ENCODE measurements around the gene RLBP1. TPM values are rescaled to one million over a fixed set of nuclear protein-coding genes. Genes with fewer than 3 reads are reported as not detected.

The RLBP1 gene
- total and polyA plus RNA-seq, 9 of the 15 experiments (the other 6 are each of a cell fraction or from before 2014, with no cell fraction given) = 0.05 TPM; not detected in 8

GRCh38 chr15:89247446-89247845 lies 26.1 kb upstream of the RLBP1 start:
- in situ Hi-C loops (cut with MboI) (no loop called here), intact Hi-C loops (cut with micrococcal nuclease) (no loop called here)
- TF ChIP-seq CEBPG (CRISPR knock-in tag; IDR thresholded peaks at IDR 0.05) (no peak), CEBPG (tag; conservative IDR thresholded peaks at IDR 0.05 in 1 of 2, IDR thresholded peaks at IDR 0.05 in 1 of 2) (peak in 1 of 2 experiments; percentile 43; a peak in 2 of 4 replicates)
- TF ChIP-seq, protein P1, sequence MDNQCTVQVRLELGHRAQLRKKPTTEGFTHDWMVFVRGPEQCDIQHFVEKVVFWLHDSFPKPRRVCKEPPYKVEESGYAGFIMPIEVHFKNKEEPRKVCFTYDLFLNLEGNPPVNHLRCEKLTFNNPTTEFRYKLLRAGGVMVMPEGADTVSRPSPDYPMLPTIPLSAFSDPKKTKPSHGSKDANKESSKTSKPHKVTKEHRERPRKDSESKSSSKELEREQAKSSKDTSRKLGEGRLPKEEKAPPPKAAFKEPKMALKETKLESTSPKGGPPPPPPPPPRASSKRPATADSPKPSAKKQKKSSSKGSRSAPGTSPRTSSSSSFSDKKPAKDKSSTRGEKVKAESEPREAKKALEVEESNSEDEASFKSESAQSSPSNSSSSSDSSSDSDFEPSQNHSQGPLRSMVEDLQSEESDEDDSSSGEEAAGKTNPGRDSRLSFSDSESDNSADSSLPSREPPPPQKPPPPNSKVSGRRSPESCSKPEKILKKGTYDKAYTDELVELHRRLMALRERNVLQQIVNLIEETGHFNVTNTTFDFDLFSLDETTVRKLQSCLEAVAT (IDR thresholded peaks at IDR 0.05) = no peak
- H3K27ac ChIP-seq (ENCODE audit: extremely low read depth, low read depth, low read length) = no peak overlapping the region
- 0 out of 2 replicates have a peak, but pooled peaks cover 10% of the 10 kb centered on the region for H4K20me1 ChIP-seq (replicated peaks; ENCODE audit: control insufficient read depth, insufficient read depth, low read length)
- no TSS peak for BruUV-seq (replicated peaks)
- H3K4me2 ChIP-seq (ENCODE audit: insufficient read depth, low read length) = no peak overlapping the region
- H3K4me3 ChIP-seq = no peak overlapping the region
- peaks cover 51% of the 10 kb centered on the region for H3K79me2 ChIP-seq (ENCODE audit: control insufficient read depth, insufficient read depth, low read length)
- H2AFZ ChIP-seq (ENCODE audit: low read depth, low read length) = no peak overlapping the region
- FAIRE-seq = no peak
- WGBS (ENCODE audit: insufficient coverage, low coverage, missing lambda C conversion rate) = 48% methylated on average over 2 of the region's 2 CpGs
- no peaks in the 10 kb centered on the region for H3K27me3 ChIP-seq (ENCODE audit: control insufficient read depth in 2 of 2, insufficient read depth in 2 of 2, low read length in 2 of 2)
- H3K36me3 ChIP-seq (ENCODE audit: control insufficient read depth, insufficient read depth, low read length) = peaks cover 59% of the 10 kb centered on the region
- no peak for DNase-seq (ENCODE audit: extremely low read depth in 1 of 4, low spot score in 3 of 4)
- no peak overlapping the region for H3K9ac ChIP-seq (ENCODE audit: insufficient read depth in 1 of 2, low read depth in 2 of 2, low read length in 2 of 2)
- CTCF ChIA-PET (ENCODE audit: low intra/inter-chr PET ratio) = no interaction called here
- no peaks in the 10 kb centered on the region for H3K9me3 ChIP-seq (replicated peaks; ENCODE audit: control insufficient read depth, insufficient read depth, low read depth, low read length)
- H3K4me1 ChIP-seq (replicated peaks in 1 of 2; ENCODE audit: control insufficient read depth in 2 of 2, insufficient read depth in 2 of 2, low read length in 2 of 2) = peaks cover 14 to 15% of the 10 kb centered on the region in 2 experiments; a peak in 4 of 5 replicates
- no peak for ATAC-seq
- POLR2A ChIA-PET = interaction anchor here (1.1 to 1.4 kb wide), 2 partner anchors 17 to 31 kb away, joined by 3 read pairs; no protein-coding TSS in a partner anchor
- H3K9me1 ChIP-seq (ENCODE audit: control insufficient read depth, insufficient read depth, low read length) = peaks cover 4% of the 10 kb centered on the region

DNA sequence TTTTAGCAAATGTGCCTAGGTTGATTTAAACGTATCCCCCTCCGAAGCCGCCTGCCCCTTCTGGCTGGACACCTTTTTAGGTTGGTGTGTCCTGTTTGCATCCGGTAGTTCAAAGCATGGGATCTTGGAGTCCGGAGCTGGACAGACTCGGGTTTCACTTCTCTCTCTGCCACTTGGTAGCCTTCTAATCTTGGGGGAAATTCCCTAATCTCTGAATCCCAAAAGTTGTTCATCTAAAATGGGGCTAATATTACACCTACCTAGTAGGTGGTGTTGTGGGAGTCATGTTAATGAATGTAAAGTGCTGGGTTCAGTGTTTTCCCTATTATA lies 23.2 kb upstream of the RLBP1 start:
- peaks cover 49% of the 10 kb centered on the region for H3K79me2 ChIP-seq (ENCODE audit: control insufficient read depth, insufficient read depth, low read length)
- ATAC-seq = peak; percentile 52
- ChIA-PET CTCF (ENCODE audit: low intra/inter-chr PET ratio) (interaction anchor here (1.3 kb wide), 1 partner anchor 38 kb away, joined by 8 read pairs; no protein-coding TSS in a partner anchor), POLR2A (interaction anchor here (0.6 to 1.5 kb wide), 6 partner anchors 14 to 38 kb away, joined by 3 to 12 read pairs (median 4); no protein-coding TSS in a partner anchor)
- H3K27ac ChIP-seq (ENCODE audit: extremely low read depth, low read depth, low read length) = peak overlapping the region; percentile 76
- H3K27me3 ChIP-seq (ENCODE audit: control insufficient read depth in 2 of 2, insufficient read depth in 2 of 2, low read length in 2 of 2) = no peaks in the 10 kb centered on the region
- H3K4me1 ChIP-seq (replicated peaks in 1 of 2; ENCODE audit: control insufficient read depth in 2 of 2, insufficient read depth in 2 of 2, low read length in 2 of 2) = peaks cover 14 to 15% of the 10 kb centered on the region in 2 experiments; a peak in 4 of 5 replicates
- no peaks in the 10 kb centered on the region; the same call in 1 of the 2 replicates for H3K9me3 ChIP-seq (replicated peaks; ENCODE audit: control insufficient read depth, insufficient read depth, low read depth, low read length)
- BruUV-seq (replicated peaks) = no TSS peak
- intact Hi-C loops (cut with micrococcal nuclease) (no loop called here), in situ Hi-C loops (cut with MboI) (no loop called here)
- H3K4me3 ChIP-seq = peak overlapping the region; percentile 56
- H3K36me3 ChIP-seq (ENCODE audit: control insufficient read depth, insufficient read depth, low read length) = peaks cover 39% of the 10 kb centered on the region
- peak; percentile 15 for FAIRE-seq
- 0% methylated on average over 6 of the region's 6 CpGs for WGBS (ENCODE audit: insufficient coverage, low coverage, missing lambda C conversion rate)
- 0 out of 2 replicates have a peak, but pooled peaks cover 10% of the 10 kb centered on the region for H4K20me1 ChIP-seq (replicated peaks; ENCODE audit: control insufficient read depth, insufficient read depth, low read length)
- H3K4me2 ChIP-seq (ENCODE audit: insufficient read depth, low read length) = peak overlapping the region; percentile 88
- H3K9me1 ChIP-seq (ENCODE audit: control insufficient read depth, insufficient read depth, low read length) = peaks cover 4% of the 10 kb centered on the region
- DNase-seq (ENCODE audit: extremely low read depth in 1 of 4, low spot score in 3 of 4) = peak in 1 of 4 experiments; percentile 36
- H3K9ac ChIP-seq (ENCODE audit: insufficient read depth in 1 of 2, low read depth in 2 of 2, low read length in 2 of 2) = peak overlapping the region; percentile 85 to 98
- peak overlapping the region; percentile 97 for H2AFZ ChIP-seq (ENCODE audit: low read depth, low read length)
- TF ChIP-seq PPARD (CRISPR knock-in tag; IDR thresholded peaks at IDR 0.05) (no peak), CTCF (IDR thresholded peaks at IDR 0.05 in 2 of 3, conservative IDR thresholded peaks at IDR 0.05 in 1 of 3; ENCODE audit: insufficient read depth in 2 of 3, low read depth in 1 of 3, low read length in 3 of 3) (no peak)
- TF ChIP-seq, protein P2, sequence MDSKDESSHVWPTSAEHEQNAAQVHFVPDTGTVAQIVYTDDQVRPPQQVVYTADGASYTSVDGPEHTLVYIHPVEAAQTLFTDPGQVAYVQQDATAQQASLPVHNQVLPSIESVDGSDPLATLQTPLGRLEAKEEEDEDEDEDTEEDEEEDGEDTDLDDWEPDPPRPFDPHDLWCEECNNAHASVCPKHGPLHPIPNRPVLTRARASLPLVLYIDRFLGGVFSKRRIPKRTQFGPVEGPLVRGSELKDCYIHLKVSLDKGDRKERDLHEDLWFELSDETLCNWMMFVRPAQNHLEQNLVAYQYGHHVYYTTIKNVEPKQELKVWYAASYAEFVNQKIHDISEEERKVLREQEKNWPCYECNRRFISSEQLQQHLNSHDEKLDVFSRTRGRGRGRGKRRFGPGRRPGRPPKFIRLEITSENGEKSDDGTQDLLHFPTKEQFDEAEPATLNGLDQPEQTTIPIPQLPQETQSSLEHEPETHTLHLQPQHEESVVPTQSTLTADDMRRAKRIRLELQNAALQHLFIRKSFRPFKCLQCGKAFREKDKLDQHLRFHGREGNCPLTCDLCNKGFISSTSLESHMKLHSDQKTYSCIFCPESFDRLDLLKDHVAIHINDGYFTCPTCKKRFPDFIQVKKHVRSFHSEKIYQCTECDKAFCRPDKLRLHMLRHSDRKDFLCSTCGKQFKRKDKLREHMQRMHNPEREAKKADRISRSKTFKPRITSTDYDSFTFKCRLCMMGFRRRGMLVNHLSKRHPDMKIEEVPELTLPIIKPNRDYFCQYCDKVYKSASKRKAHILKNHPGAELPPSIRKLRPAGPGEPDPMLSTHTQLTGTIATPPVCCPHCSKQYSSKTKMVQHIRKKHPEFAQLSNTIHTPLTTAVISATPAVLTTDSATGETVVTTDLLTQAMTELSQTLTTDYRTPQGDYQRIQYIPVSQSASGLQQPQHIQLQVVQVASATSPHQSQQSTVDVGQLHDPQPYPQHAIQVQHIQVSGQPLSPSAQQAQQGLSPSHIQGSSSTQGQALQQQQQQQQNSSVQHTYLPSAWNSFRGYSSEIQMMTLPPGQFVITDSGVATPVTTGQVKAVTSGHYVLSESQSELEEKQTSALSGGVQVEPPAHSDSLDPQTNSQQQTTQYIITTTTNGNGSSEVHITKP (IDR thresholded peaks at IDR 0.05; ENCODE audit: partially characterized antibody) = peak; percentile 50

All from K562 (cell line).